Measurements from ENCODE around the gene CCDC92B.
"Not testable (repeated sequence)": the region's sequence is repeated elsewhere in the genome, so short reads cannot be mapped to it uniquely, and the experiment has no call there.

The CCDC92B gene

DNA sequence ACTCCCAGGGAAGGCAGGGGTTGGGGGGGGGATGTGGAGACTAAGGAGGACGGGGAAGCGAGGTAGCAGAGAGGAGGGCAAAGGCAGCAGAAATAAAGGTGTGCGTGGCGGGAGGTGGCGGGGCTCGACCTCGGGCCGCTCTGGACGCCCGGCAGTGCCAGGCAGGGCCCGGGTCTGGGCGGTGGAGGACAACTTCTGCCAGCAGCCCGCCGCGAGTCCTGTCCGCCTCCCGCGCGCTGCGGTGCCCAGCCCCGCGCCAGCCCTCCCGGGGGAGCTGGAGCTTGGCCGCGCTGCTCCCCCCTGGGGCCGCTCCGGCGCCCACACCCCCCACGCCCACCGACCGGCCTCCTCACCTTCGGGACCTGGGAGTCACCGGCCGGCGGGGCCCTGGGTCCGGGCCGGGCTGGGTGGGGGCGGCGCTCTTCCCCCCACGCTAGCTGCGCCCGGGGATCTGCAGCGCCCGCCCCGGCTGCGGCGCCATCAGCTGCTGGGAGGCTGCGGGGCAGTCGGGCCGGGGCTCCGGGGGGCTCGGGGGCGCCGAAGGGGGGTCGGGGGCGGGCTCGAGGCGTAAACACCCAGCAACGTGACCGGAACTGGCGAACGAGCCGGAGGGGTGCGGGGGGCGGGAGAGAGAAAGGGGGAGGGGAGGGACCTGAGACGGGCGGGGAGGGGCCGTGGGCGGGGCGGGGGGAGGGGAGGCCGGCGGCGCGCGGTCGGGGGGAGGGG is at the start of gene CCDC92B:
Gene CCDC92B, minus strand, starts transcription at position 595 of the 726 bp plus-strand sequence. CDS start 14,507 bp downstream, outside the sequence.
- DNase-seq (ENCODE audit: low read depth in 2 of 2) = no peak

DNA sequence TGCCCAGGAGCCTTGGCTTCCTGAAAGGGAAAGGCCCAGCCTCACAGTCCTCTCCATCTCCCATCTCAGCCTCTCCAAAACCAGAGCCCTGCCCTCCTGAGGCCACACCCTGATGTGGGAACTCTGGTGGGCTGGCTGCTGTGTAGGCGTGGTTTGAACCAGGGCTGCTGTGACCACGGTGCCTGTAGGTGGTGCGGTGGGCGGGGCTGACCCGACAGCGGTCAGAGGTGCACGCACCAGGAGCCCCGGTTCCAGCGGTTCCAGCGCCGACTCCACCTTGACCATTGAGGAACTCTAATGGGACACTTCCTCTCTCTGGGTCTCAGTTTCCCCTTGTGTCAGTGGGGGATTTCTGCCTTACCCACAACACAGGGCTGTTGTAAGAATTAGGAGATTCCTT is 49.2 kb upstream of the CCDC92B start:
- DNase-seq (ENCODE audit: low read depth in 2 of 2) = peak in 1 of 2 donors; percentile 38

DNA sequence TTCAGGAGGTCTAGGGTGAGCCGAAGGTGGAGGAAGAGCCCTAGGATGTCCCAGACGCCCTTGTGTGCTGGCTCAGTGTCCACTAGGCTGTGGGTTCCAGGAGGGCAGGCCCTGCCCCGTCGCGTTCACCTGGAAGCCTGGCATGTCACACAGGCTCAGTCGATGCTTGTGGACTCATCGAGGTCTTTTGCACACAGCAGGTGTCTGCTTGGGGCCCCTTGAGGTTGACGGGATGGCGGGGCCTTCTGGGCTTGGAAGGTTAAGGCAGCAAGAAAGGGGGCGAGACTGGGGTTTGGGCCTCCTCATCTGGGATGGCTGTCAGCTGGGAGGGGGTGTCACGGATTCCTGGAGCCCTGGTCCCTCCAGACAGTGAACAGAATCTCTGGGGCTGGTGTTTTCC is 48.7 kb upstream of the CCDC92B start:
- DNase-seq (ENCODE audit: low read depth in 2 of 2) = no peak

DNA sequence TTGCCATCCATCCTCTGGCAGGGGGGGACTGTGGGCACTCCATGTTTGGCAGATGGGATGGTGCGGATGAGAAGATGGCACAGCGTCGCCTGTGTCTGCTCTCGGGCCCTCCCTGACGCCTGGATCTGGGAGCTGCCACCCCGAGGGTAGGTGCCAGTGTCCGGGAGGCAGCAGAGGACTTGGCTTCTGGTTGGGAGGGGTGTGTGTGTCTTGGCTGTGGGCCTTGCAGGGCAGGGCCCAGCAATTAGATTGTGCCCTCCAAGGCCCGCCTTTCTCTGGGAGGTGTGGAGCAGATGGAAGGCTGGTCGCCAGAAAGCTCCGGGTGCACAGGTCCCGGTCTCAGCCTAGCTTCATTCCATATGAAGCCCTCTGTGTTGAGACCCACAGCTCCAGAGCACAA is 48.2 kb upstream of the CCDC92B start:
- no peak for DNase-seq (ENCODE audit: low read depth in 2 of 2)

DNA sequence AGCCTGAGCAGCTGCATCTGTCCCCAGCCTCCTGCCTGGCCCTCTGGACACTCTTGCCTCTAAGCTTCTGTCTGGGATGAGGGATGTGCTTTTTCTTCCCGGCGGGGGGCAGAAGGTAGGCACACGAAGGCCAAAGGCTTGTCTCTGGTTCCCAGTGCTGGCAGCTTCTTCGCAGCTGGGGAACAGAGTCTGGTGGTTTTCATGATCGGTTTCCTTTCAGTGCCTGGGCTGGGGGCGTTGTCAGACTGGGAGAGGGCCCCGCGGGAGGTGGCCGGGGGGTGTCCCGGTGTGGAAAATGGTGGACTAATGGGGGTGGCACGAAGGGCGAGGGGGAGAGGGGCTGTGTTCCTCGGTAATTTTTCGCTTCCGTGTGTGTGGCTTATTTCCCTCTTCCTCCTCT is 47.8 kb upstream of the CCDC92B start:
- DNase-seq (ENCODE audit: low read depth in 2 of 2) = no peak

DNA sequence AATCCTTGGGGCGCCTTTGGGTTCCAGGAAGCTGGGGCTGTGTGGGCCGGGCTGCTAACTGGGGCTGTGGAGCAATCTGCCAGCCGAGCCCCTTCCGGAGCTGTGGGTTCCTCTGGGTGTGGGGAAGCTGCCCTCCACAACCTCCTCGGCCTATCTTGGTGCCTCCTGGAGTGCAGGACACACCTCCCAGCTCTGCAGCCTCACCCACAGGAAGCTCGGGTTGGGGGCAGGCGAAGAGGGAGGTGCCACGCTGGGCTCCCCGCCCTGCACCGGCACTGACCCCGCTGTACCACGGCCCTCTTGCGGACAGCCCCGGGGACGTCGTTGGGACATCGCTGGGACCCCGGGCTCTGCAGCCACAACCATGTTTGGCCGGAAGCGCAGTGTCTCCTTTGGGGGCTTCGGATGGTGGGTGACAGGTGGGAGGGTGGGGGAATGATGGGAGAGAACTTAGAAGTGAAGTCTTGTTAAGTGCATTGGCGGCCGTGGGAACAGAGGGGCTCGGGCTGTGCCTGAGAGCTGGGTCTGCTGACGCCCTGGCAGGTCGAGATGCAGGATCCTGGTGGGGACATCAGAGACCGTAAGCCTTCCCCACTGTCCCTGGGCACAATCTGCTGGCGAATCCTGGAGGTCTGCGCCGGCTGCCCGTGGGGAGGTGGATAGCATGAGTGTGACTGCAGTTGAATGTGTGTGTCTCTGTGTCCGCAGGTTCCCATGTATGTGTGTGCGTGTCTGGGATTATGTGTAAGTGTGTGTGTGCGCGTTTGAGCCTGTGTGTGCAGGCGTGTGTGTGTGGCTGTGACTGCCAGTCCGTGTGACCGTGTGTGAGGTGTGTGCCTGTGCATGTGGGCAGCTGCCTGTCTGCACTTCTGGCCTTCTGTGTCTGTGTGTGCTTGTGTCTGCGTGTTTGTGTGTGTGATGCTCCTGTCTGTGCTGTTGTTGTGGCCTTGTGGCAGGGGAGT is 47.0 kb upstream of the CCDC92B start, which contains the start of gene RAP1GAP2:
Gene RAP1GAP2, plus strand, starts transcription at position 275 of the 962 bp plus-strand sequence. Its CDS starts 90 bp downstream, at position 365.
- peak; percentile 46 to 60 for DNase-seq (ENCODE audit: low read depth in 2 of 2)

DNA sequence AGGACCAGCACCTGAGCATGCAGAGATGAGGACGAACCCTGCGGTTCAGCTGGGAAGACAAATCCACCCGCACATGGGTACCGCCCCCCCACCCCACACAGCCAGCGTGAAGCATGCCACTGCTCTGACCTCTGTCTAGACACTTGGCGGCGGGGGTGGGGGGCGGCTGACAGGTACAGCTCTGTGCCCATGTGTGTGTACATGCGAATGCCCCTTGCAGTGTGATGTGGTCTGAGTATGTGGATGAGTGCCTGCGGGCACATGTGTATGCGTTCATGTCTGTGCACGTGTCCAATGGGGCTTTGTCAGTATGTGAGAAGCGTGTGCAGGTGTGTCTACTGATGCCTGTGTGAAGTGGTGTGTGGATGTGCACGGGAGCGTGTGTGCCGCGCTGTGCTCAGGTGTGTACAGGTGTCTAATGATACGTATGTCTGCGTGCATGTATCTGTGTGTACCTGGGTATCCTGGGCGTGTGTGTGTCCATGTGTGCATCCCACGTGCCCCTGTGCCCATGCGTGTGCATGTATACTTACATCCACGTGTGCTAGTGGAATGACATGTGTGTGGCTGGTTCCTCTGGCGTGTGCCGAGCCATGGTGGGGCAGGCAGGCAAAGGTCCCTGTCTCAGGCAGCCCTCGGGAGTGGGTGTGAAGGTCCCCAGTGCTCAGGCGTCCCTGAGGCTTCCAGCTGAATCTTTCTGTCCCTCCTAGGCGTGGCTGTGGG is 46.1 kb upstream of the CCDC92B start:
- DNase-seq (ENCODE audit: low read depth in 2 of 2) = no peak

DNA sequence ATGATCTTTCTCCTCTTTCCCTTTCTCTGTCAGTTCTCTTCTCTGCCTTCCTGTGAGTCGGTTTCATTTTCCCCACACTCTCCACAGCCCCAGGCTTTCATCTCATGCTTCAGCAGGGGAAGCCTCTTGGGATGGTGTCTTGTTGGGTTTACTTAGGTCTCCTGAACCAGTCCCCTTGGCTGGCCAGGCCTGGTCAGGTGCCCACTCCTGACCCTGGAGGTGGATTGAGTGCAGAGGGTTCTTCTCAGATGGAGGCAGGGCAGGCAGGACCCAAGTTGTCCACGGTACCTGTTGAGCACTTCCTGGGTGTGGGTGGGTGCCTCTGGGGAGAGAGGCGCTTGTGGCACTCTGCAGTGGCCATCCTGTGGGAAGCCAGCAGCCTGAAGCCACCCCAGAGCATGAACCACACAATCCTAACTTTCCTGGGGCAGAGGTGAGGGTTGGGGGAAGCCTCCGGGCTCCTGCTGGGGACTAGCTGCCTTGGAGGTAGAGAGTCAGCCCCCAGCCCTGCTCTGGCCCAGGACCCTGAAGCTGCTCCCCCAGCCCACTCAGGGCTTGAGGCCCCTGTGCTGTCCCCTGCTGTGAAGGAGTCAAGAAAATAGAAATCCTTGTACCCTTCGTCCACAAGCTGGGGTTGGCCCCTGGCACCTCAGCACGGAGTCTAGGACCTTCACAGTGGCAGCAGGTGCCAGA is 44.8 kb upstream of the CCDC92B start:
- DNase-seq (ENCODE audit: low read depth in 2 of 2) = no peak

DNA sequence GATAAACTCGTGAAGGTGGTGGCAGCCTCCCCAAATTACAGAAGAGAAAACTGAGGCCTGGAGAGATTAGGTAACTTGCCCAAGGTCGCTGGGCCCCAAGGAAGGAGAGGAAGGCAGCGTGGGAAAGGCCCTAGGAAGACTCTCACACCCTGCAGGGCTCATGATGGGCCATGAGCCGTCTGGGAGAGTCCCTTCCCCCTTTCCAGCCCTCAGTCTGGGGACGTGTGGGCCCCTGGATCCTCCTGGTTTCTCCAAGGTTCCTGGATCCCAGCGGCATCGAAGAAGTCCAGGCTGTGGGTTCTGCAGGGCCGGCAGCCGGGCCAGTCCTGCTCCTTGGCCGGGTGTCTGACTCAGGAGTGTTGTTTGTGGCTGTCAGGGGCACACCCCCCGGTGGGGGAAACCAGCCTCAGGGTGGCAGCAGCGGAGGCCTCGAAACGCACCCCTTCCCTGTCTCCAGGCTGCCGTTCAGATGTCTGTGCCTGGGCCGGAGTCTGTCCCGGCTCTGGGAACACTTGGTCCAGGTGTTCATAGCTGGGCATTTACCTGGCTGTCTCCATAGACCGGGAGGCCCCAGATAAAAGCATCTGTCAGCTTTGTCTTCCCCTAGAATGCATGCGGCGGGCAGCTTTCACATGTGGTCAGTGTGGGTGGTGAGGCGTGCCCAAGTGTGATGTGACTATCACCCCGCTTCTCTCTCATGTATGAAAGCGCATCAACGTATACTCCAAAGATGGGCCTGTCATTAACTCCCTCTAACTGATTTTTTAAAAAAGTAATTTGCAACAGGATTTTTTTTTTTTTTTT is 43.1 kb upstream of the CCDC92B start:
- peak; percentile 72 to 76 for DNase-seq (ENCODE audit: low read depth in 2 of 2)

DNA sequence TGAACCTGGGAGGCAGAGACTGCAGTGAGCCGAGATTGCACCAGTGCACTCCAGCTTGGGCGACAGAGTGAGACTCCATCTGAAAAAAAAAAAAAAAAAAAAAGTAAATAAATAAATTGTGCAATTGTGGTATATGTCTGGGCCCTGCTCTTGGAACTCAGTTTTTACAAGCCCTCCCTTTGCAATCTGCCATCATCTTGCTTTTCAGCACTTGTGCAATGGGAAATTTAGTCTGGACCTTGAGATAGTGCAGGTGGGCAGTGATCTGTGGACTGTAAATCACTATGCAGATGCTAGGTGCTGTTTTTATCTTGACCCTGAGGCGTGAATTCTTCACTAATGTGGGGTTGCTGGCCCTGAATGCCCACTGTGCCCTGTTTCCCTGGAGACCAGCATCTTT is 40.2 kb upstream of the CCDC92B start:
- no peak for DNase-seq (ENCODE audit: low read depth in 2 of 2)

DNA sequence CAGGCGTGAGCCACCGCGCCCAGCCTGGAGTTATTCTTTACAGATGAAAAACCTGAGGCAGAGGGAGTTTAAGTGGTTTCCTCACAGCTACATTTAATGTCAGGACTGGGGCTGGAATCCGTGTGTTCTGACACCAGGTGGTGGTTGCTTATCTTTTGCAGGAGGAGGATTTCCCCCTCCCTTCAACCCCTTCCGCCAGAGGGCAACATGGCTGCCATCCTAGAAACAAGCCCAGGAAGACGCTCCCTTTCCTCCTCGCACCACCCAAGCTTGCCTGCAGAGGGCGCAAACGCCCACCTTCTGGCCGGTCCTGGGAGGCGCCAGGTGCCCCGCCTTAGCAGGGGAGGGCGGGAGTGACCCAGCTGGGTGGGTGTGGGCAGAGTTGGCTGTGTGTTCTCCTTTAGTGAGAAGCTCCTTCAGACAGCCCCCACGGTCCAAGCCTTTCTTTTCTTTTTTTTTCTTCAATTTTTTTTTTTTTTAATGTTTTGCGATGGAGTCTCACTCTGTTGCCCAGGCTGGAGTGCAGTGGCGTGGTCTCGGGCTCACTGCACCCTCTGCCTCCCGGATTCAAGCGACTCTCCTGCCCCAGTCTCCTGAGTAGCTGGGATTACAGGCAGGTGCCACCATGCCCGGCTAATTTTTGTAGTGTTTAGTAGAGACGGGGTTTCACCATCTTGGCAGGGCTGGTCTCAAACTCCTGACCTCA is 36.9 kb upstream of the CCDC92B start:
- peak; percentile 77 to 79 for DNase-seq (ENCODE audit: low read depth in 2 of 2)

DNA sequence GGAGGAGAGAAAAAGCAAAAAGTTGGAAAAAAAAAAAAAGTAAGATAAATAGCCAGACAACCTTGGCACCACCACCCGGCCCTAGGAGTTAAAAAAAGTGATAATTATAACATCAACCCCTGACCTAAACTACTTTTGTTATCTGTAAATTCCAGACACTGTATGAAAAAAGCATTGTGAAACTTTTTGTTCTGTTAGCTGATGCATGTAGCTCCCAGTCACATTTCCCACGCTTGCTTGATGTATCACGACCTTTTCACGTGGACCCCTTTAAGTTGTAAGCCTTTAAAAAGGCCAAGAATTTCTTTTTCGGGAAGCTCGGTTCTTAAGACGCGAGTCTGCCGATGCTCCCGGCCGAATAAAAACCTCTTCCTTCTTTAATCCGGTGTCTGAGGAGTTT is 35.9 kb upstream of the CCDC92B start:
- not testable (repeated sequence) for DNase-seq (ENCODE audit: low read depth in 2 of 2)

DNA sequence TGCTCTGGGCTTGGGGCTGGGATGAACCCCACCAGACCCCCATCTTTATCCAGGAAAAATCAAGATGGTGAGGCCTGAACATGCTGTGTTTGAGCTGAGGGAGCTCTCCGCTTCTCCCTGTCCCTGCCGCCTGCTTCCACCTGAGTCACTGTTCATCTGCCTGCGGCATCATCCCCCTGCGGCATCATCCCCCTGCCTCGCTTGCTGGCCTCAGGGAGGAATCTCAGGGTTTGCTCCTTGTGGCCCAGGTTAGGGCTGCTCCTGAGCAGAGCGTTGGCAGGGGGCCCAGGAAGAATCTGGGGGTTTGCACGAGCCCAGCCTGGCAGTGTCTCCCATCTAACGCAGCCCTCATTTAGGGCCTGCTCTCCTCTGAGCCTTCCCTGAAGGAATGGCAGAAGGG is 35.4 kb upstream of the CCDC92B start:
- no peak for DNase-seq (ENCODE audit: low read depth in 2 of 2)

DNA sequence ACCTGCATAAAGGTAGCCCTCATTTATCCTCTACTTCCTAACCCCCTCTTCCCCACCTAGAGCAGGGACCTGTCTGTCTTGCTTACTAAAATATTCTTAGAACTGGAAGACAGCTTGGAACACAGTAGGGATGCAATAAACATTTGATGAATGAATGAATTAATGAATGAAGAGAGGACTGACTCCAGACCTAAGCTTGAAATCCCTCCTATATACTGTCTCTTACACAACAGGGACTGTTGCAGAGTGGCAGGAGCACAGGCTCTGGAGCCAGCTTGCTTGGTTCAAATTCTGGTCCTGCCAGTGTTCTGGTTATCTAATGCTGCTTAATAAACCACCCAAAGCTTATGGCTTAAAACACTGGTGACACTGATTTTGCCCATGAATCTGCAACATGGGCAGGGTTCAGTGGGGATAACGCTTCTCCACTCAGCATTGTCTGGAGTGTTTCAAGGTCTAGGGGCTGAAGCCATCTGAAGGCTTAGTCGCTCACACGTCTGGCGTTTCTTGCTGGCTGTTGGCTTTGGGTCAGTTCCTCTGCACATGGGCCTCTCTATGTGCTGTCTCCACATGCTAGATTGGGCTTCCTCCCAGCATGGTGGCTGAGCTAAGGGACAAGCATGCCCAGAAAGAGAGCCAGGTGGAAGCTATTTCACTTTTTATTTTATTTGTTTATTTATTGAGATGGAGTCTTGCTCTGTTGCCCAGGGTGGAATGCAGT is 34.0 kb upstream of the CCDC92B start:
- no peak for DNase-seq (ENCODE audit: low read depth in 2 of 2)

DNA sequence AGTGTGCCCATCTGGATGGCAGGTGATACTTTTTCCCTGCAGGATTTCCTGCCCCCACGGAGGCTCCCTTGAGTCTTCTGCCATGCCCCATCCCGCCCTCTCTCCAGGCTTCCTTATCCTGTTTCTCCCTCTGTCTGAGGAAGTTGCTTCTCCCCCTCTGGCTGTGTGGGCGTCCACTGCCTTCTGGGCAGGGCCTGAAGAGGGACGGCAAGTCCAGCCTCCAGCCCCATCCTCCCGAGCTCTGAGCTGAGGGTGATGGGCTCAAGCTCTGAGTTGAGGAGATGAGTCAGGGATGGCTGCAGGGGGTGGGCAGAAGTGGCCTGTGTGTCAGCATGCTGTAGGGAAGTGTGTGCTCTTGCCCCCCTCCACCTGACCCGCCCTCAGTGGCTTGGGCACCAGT is 32.6 kb upstream of the CCDC92B start:
- no peak for DNase-seq (ENCODE audit: low read depth in 2 of 2)

DNA sequence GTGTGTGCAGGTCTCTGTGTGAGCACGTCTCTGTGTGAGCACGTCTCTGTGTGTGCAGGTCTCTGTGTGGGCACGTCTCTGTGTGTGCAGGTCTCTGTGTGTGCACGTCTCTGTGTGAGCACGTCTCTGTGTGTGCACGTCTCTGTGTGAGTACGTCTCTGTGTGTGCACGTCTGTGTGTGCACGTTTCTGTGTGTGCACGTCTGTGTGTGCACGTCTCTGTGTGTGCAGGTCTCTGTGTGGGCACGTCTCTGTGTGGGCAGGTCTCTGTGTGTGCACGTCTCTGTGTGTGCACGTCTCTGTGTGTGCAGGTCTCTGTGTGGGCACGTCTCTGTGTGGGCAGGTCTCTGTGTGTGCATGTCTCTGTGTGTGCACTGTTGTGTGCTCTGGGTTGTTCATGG is 32.1 kb upstream of the CCDC92B start:
- DNase-seq (ENCODE audit: low read depth in 2 of 2) = not testable (repeated sequence)

DNA sequence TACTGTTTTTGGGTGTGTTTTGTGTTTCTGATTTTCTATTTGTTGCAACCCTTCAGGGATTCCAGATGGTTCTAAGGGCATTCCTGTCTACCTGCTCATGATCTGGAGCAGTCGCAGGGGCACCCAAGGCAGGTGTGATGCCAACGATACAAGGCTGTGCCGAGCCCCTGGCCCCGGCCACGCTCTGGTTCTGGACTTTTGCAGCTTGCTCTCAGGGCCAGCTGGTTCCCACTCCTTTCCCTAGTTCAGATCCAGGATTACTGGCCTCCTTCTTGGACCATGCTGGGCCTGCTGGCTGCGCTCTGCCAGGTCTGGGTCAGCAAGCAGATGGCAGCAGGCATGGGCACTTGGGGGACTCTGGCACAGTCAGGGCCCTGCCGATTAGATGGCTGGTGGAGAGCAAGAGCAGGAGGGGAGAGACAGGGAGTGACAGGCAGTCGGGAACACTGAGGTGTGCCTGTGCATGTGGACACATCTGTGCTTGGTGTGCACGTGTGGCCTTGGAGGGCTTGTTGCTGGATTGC is 31.5 kb upstream of the CCDC92B start:
- no peak for DNase-seq (ENCODE audit: low read depth in 2 of 2)

DNA sequence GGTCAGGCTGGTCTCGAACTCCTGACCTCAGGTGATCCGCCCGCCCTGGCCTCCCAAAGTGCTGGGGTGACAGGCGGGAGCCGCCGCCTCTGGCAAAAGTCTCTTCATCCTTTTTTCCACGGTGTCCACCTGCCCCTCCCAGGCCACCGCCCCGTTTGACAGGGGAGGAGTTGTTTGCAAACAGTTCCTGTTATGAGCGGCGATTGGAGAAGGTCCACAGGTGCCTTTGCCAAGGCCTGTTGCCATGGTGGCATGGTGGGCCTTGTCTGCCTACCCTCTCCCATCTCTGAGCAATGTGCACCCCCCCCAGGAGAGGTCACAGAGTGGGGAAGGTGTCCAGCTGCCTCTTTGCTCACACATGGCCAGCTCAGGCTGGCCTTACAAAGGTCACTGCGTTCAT is 30.8 kb upstream of the CCDC92B start:
- no peak for DNase-seq (ENCODE audit: low read depth in 2 of 2)

DNA sequence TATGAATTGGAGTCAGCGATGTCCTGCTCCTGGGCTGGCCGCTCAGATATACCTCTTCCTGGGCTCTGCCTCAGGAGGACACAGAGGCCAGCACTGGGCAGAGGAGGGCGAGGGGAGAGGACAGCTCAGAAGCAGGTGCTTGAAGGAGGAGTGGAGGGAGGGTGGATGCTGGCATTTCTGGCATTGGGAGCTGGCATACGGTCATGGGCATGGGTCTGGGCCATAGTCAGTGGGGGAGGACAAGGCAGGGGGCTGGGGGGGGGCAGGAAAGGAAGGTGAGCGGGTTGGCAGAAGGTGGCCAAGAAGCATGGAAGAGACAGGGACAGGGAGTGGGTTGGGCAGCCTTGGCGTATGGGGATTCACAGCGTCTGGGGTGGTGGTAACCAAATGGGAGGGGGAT is 30.1 kb upstream of the CCDC92B start:
- no peak for DNase-seq (ENCODE audit: low read depth in 2 of 2)
